Raji (cell line): ENCODE results near the gene PER2.

Source experiments
- POLR2A ChIP-seq: IDR thresholded peaks from 2 replicates; pipeline ENCODE4 v1.6.1; 2011; ENCODE audit warnings: low read depth, low read length, control low read depth; ENCODE audit not compliant: insufficient read depth

Gene PER2

DNA sequence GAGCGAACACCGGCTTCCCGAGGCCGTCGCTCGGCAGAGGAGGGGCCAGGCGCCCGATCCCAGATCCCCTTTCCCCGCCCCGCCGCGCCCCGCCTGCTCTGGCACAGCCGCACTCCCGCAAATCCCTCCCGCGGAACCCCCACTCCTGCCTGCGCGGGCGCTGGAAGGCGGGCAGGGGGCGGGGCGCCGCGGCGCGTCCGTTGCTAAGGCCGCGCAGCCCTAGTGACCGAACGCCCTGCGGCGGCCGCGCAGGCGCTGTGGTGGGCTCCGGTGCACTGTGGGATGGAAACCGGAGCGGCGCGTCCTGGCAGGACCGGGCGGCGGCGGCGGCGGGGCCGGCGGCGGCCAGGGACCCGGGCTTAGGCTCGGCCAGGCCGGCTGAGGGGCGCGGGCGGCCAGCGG, 31.8 kb upstream of the PER2 start, which contains the start of gene TRAF3IP1:
Gene TRAF3IP1 (plus strand): TSS at position 273 of the 402 bp plus-strand sequence. CDS start 145 bp downstream, outside the sequence.
- peak; percentile 38; the same call in 1 of the 2 replicates for TF ChIP-seq POLR2A

DNA sequence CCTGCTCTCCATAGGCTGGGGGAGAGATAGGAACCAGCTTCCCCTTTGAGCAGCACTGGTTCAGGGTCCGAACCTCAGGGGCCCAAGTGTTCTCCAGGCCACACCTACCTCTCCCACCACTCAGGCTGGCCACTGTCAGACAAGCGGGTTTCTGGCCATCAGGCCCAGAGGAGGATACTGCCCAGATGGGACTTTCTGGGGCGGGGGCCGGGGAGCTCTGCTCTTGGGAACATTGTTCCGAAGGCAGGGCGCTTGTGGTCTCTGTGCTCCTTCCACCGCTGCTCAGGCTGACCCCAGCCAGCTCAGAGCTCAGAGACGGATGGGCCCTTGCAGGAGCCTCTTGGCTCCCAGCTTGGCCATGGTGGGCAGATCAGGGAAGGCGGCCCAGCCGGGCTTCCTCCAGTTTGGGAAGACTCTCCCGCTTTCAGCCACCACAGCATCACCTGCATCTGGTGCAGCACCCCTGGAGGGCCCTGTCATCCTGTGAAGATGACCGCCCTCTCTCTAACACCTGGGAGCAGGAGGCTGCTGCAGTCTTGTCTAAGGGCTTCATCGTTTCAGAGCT, 26.7 kb upstream of the PER2 start:
- TF ChIP-seq POLR2A = no peak

DNA sequence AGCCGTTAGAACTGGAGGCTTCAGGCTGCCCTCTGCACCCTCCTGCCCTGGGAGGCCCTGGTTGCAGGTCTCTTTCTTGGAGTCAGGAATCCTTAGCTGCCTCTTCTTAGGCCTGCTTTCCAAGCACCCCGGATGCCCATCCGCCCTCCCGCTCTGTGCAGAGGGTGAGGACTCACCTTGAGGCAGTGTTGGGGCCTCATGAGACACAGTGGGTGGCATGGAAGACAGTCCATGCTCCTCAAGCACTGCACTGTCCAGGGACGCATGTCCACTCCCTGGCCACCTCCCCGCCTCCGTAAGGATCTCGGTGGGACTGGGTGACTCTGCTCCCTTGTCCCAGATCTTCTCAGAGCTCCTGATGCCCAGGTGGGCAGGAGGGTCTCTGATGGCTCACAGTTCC, 26.2 kb upstream of the PER2 start:
- no peak for TF ChIP-seq POLR2A

DNA sequence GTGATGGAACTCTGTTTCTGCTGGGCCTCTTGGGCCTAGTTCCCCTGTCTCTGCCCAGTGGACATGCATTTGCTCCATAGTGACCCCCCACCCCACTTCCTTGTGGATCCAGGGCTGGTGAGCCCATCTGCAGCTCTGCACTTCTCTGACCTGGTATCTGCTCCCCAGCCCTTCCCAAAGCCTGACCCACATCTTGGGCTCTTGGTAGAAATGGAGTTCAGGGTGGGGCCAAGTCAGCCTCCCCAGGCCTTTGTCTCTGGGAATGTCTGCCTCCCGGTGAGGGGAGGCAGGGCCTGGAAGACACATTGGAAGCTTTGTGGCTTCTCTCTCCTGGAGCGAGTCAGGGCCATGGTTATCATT, 25.6 kb upstream of the PER2 start:
- no peak for TF ChIP-seq POLR2A

DNA sequence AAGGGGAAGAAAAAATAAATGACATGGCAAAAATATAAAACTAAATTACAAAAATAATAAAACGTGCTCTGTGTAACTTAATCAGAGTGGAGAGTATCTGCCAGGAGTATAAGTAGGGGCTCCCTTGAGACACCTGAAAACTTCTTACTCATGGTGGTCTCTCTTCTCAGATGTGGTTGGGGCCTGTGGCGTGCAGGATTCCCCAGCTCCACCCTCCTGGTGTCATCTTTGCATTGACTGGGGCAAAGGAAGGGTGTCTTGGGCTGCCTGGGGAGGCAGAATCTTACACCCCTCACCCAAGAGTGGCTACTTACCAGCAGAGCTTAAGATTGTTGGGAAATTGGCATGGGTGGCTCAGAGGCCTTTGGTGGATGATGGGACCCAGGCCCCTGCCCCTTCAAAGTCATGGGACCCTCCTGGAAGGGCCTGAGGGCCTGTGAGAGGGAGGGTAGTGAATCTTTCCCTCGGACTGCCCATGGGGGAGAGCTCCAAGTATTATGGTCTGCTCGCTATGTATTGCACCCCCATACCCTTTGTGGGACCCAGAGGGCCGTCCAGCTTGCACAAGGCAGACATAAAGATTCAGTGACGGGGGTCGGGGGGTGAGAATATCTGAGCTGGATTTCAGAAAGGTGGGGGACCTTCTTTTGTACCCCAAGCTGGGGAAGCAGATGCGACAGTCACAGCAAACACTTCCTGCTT, 25.0 kb upstream of the PER2 start:
- no peak for TF ChIP-seq POLR2A

DNA sequence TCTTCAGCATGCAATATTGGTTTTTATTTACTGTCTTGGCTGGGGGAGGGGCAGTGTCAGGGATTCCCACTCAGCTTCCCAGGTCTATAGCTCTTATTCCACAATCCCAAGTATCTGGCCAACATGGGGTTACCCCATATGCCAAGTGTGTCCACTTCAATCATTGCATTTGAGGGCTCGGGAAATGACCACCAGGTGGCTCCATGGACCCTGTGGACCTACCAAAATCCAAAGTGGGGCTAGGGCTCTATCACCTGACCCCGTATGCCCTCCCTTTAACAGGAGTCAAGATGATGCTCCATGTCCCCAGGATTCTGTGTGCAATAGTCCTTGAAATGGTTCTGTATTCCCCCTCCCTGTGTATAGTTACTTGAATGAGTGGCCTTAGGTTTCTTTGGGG, 19.8 kb upstream of the PER2 start:
- no peak for TF ChIP-seq POLR2A

DNA sequence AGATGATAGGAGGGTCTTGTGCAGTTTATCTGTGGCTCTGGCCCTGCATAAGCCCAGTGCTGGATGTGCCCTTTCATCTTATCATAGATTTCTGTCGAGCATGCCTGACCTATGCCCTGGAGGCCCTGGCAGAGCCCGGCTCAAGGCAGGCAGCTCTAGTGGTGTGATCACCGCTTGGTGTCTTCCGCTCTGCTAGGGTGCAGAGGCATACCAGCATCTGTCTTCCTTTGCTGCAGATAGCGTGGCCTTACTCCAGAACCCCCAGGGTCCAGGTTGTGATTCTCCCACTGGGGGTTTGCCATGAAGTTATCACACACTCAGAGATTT, 18.2 kb upstream of the PER2 start:
- no peak for TF ChIP-seq POLR2A

DNA sequence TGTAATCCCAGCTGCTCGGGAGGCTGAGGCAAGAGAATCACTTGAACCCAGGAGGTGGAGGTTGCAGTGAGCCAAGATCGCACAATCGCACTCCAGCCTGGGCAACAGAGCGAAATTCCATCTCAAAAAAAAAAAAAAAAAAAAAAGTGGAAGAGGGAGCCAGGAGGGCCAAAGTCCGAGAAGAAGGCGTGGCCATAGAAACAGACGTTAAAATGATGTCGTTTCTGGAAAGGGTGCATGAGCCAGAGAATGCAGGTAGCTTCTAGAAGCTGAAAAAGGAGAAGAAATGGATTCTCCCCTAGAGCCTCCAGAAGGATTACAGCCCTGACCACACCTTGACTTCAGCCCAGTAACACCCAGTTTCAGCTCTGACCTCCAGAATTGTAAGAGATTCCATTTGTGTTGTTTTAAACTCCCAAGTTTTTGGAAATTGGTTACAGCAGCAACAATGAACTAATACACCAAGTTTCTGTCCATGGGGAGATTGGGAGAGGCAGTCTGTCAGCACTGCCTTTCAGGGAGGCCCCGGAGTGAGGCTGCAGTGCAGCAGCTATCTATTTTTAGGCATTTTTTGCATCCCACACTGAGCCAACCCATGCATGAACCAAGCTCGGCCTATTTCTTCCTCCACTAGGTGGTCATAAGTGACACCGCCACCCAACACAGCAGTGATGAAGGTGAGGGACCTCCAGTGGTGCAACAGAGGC, 17.7 kb upstream of the PER2 start:
- no peak for TF ChIP-seq POLR2A

DNA sequence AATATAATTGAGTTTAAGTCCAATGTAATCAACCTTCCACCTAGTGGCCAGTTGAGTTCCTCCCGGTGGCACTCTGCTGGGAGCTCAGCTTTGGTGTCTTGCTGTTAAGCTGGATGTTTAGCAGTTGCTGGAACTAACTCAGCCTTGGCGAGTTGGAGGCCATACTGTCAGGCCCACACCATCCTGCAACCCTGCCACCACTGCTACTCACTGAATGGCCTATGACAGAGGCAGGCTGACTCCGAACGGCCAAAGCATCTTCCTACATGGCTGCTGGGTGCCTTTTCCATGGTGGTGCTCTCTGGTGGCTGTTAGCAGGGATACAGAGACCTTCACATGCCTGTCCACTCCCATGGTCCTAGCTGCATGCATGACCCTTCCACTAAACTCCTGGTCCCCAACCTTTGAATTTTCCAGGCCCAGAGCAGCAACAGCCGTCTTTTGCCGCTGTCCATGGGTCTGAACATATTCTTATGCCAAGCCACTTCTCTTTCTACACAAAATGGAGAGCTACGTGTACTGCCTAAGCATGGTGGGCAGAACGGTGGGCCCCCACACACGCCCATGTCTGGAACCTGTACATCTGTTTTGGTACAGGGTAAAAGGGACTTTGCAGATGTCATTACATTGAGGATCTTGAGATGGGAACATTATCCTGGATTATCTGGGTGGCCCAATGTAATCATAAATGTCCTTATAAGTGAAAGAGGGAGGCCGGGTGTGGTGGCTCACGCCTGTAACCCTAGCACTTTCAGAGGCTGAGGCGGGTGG, 16.9 kb upstream of the PER2 start:
- TF ChIP-seq POLR2A = no peak

DNA sequence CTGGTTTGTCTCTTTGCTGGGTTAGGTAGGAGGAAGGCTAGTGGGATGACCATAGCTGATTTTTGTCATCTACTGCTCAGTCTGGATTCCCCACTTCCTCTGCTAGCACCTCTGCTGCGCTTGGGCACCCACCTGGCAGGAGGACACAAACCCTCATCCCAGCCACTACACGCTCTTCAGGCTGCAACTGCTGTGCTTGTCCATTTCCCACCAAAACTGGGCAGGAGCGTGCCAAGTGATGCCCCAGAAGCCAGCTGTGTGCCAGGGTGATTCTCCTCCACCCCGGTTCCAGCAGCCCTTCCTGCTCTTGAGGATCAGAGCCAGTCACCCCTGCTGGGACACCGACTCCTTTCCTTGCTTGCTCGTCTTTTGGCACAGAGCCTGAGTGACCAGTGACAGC, 15.7 kb upstream of the PER2 start:
- TF ChIP-seq POLR2A = no peak

DNA sequence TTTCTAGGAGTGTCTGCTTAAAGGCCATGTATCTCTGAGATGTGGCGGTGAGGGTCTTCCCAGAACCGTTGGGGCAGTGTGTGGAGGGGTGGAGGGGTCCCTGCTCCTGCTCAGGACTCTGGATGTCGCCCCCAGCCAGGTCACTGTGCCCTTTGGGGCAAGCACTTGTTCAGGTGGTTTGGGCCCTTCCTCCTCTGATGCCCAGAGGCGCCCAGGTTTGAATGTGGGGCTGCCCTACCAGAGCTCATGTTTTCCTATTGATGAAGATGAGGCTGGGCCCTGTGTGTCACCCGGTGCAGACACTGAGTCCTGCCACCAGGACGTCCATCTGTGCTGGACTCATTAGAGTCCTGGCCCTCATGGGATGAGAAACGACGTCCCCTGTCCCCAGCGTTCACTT, 14.3 kb upstream of the PER2 start:
- no peak for TF ChIP-seq POLR2A

DNA sequence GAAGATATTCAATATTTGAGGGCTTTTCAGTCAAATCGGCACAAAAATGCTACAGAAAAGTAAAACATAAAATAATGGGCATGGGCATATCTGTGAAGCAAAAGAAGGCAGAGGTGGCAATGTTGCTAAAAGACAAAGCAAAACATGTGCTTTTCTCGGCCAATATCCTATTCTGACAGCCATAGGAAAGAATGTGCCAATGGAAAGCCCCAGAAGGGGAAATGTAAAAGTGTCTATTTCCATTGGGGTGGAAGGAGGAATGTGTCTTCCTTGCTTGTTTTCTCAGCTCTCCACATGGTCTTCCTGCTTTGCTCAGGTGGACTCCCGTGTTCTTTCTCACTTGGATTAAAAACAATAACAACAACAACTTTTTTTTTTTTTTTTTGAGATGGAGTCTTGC, 13.7 kb upstream of the PER2 start:
- TF ChIP-seq POLR2A = no peak

DNA sequence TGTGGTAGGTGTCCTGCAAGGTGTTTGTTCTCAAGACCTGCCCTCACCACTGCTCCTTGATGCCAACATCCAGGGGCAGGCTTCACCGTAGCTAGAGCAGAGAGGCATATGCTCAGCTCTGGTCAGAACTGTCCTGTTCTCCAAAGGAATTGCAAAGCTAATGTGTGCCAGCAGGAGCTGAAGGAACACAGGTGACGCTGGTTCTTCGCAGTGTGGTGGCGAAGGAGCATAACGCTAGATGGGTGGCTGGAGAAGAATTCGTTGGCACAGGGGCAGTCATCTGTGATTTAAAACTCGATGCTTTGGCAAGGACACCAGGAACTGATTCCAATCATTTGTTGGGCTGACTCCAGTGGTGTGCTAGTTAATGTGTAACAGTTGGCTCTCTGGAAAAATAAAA, 11.4 kb upstream of the PER2 start:
- TF ChIP-seq POLR2A = no peak

DNA sequence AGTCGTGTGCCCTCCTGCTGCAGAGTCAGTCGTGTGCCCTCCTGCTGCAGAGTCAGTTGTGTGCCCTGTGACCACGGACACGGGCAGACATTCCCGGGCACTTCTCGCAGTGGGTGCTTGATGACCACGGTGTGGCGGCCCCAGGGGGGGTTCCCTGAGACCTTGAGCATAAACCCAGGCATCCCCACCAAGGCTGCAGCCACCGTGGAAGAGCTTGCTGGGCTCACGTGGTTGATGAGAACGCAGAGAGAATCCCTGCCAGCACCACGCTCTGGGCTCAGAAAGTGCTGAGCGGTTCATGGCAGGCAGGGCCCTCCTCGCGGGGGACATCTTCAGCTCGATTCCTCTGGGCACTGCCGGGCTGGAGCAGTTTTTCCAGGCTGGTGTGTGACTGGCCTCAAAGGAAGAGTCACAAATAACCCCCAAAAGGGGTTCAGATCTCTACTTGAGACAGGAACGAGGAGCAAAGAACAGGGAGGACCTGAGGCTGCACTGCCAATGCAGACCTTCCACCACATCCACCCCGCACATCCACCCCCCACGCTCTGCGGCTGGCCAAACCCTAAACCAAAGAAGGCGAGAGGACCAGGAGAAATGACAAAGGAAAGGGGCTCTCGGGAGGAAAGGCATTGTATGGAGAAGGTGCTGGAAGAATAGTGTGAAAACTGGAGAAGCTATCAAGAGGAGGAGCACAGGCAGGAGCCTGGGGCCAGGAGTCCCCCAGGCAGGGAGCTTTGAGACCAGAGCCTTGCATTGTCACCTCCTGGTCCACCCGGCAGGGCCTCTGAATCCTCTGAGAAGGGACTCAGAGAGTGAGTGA, 8.4 kb upstream of the PER2 start:
- no peak for TF ChIP-seq POLR2A
